Activated naive CD4-positive, alpha-beta T cell treated with anti-CD3 and anti-CD28 coated beads for 36 hours (primary cell): Measurements from ENCODE around the gene TCTN1. TPM values are rescaled to one million over a fixed set of nuclear protein-coding genes. Genes with fewer than 3 reads are reported as not detected.

Source experiments
- CTCF ChIA-PET: fragments of 350-600 bp; sonication (Branson Sonifier 250); formaldehyde crosslinking; loops from one replicate; lab custom pipeline; 2021; ENCODE audit warnings: antibody characterized with exemption; lab: Charles Lee
- DNase-seq: peaks from one replicate; pipeline ENCODE4 v3.0.0-alpha.2; 2020
- H3K27ac Mint-ChIP-seq: one replicate; pipeline ENCODE4 v1.8.0; 2021; ENCODE audit warnings: mild to moderate bottlenecking, mixed read lengths
- H3K27me3 Mint-ChIP-seq: one replicate; pipeline ENCODE4 v1.8.0; 2021; ENCODE audit warnings: low read depth, mixed read lengths
- H3K36me3 Mint-ChIP-seq: one replicate; pipeline ENCODE4 v1.8.0; 2021; ENCODE audit warnings: low read depth, mixed read lengths
- H3K4me1 Mint-ChIP-seq: one replicate; pipeline ENCODE4 v1.8.0; 2021; ENCODE audit warnings: low read depth, mixed read lengths
- H3K4me3 Mint-ChIP-seq: one replicate; pipeline ENCODE4 v1.8.0; 2021; ENCODE audit warnings: mild to moderate bottlenecking, moderate library complexity, mixed read lengths
- H3K9me3 Mint-ChIP-seq: one replicate; pipeline ENCODE4 v1.8.0; 2021; ENCODE audit warnings: mixed read lengths
- intact Hi-C: fragments of 100-400 bp; cut with micrococcal nuclease; formaldehyde crosslinking; loops from one replicate; pipeline ENCODE4 v1.15.1; 2023
- total RNA-seq, 2 experiments: library from RNA; stranded (reverse); gene quantifications; one replicate each; pipeline ENCODE4 v1.2.3, GENCODE V29; 2021

Gene TCTN1
- total RNA-seq, 2 experiments from 2014 or later: 5.2 to 5.8 TPM

GRCh38 chr12:110616471-110617115 is 2.7 kb downstream of the TCTN1 start:
- DNase-seq: no peak
- CTCF ChIA-PET: interaction anchor here (0.6 to 6.0 kb wide), 5 partner anchors 14 to 808 kb away, joined by 3 to 53 read pairs (median 4); partner anchors contain the start of gene ARPC3
- Mint-ChIP-seq H3K4me1 (peaks cover 26% of the 10 kb centered on the region), H3K36me3 (no peaks in the 10 kb centered on the region), H3K4me3 (no peak overlapping the region), H3K27ac (no peak overlapping the region), H3K9me3 (no peaks in the 10 kb centered on the region), H3K27me3 (no peaks in the 10 kb centered on the region)
- intact Hi-C loops: no loop called here

DNA sequence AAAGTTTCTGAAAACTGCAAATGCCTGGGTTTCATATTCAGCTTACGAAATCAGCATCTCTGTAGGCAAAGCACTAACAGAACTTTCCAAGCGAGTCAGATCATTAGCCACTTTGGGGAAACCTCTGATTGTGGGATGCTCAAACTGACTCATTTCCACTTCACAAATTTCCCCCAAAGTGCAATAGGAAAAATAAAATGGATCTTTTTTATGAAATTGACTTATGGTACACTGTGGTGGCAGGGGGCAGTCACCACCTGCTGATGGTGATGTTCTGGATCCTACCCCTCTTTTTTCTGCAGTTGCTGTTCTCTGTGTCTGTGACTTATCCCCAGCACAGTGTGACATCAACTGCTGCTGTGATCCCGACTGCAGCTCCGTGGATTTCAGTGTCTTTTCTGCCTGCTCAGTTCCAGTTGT is 5.6 kb downstream of the TCTN1 start:
- Mint-ChIP-seq H3K9me3 (no peaks in the 10 kb centered on the region), H3K4me3 (no peak overlapping the region), H3K36me3 (no peaks in the 10 kb centered on the region), H3K27me3 (no peaks in the 10 kb centered on the region), H3K4me1 (peaks cover 21% of the 10 kb centered on the region), H3K27ac (peak overlapping the region; percentile 79)
- peak; percentile 74 for DNase-seq
- CTCF ChIA-PET: interaction anchor here (0.6 to 2.0 kb wide), 14 partner anchors 14 to 274 kb away, joined by 3 to 6 read pairs (median 4); no protein-coding TSS in a partner anchor
- intact Hi-C loops: loop anchor here (1.0 to 2.0 kb wide), 10 partner anchors 28 to 269 kb away; partner anchors contain the start of genes HVCN1 and PPTC7

DNA sequence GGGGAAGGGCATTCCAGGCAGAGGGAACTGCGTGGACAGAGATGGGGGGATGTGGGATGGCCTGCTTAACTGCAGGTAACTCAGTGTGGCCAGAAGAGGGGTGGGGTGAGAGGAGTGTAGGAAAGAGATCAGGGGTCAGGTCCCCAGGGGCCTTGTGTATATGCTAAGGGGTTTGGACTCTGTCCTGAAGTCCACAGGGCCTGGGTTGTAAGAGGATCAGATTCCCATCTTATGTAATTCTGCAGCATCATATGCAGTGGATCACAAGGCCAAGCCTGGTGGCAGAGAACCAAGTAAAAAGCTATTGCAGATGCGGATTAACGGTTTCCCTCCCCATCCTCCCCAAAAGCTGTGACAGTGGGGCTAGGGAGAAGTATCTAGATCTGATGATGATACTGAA is 8.7 kb downstream of the TCTN1 start:
- H3K4me1 Mint-ChIP-seq: peaks cover 19% of the 10 kb centered on the region
- CTCF ChIA-PET: interaction anchor here (0.6 kb wide), 1 partner anchor 21 kb away, joined by 3 read pairs; no protein-coding TSS in a partner anchor
- no peak overlapping the region for H3K27ac Mint-ChIP-seq
- no peaks in the 10 kb centered on the region for H3K27me3 Mint-ChIP-seq
- H3K9me3 Mint-ChIP-seq: no peaks in the 10 kb centered on the region
- intact Hi-C loops: no loop called here
- no peaks in the 10 kb centered on the region for H3K36me3 Mint-ChIP-seq
- H3K4me3 Mint-ChIP-seq: no peak overlapping the region
- no peak for DNase-seq

DNA sequence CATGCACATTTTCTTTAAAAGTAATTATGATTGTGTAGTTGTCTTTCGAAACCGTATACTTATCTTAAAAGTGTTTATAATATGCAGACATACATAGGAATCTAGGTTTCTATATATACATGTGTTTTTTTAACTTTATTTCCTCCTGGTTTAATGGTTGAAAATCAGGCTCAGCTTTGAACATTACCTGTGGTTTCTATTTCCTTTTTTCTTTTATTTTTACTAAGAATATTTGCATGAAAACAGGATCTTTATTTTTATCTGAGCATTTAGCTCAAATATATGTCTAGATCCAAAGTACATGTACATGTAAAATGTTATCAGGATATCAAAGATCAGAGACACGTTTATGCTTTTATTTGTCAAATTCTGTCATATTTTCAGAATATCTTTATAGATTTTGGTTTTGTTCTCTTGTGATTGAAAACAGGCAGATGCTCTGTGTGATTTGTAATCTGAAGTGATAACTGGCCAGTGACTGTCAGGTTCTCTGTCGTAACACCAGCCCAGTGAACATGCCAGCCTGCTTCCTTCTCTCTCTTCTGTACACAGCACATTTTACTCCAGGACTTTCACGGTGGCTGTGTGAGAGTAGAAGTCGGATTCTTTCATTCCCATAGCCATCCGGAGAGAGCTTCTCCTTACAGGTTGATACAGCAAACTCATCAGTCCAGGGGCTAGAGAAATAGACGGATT is 13.7 kb downstream of the TCTN1 start:
- intact Hi-C loops: no loop called here

GRCh38 chr12:110635055-110635454 is 21.1 kb downstream of the TCTN1 start:
- DNase-seq: no peak
- Mint-ChIP-seq H3K27me3 (no peaks in the 10 kb centered on the region), H3K9me3 (no peaks in the 10 kb centered on the region), H3K4me1 (peaks cover 17% of the 10 kb centered on the region), H3K4me3 (no peak overlapping the region), H3K27ac (no peak overlapping the region), H3K36me3 (no peaks in the 10 kb centered on the region)
- CTCF ChIA-PET: interaction anchor here (1.2 kb wide), 1 partner anchor 34 kb away, joined by 5 read pairs; no protein-coding TSS in a partner anchor
- intact Hi-C loops: no loop called here

More for the DNA sequence above, 13.7 kb downstream of the TCTN1 start:
- no peak for DNase-seq
- no peak overlapping the region for H3K27ac Mint-ChIP-seq
- H3K27me3 Mint-ChIP-seq: no peaks in the 10 kb centered on the region
- CTCF ChIA-PET: interaction anchor here (0.7 to 1.1 kb wide), 5 partner anchors 7 to 266 kb away, joined by 3 to 4 read pairs (median 4); no protein-coding TSS in a partner anchor
- peaks cover 9% of the 10 kb centered on the region for H3K4me1 Mint-ChIP-seq
- no peaks in the 10 kb centered on the region for H3K9me3 Mint-ChIP-seq
- H3K36me3 Mint-ChIP-seq: peaks cover 2% of the 10 kb centered on the region
- no peak overlapping the region for H3K4me3 Mint-ChIP-seq

DNA sequence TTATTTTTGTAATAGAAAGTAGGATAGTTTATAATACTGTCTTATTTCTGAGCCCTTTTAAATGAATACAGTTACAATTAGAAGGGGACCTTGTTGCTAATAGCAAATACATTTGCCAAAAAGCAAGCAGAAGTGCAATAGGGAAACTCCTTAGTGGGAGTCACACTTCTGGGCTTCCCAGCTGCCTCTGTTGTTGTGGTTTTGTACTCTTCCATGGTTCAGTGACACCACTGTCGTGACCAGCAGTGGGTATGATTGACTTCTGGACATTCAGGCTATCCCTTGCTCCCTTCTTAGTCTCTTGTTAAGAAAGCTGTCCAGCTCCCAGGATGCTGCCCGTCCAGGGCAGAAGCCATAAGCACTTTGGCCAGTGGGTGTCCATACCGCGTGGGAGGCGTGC is 22.6 kb downstream of the TCTN1 start:
- CTCF ChIA-PET: interaction anchor here (0.6 kb wide), 1 partner anchor 831 kb away, joined by 3 read pairs; no protein-coding TSS in a partner anchor
- Mint-ChIP-seq H3K36me3 (no peaks in the 10 kb centered on the region), H3K4me1 (peaks cover 17% of the 10 kb centered on the region), H3K27ac (no peak overlapping the region), H3K9me3 (no peaks in the 10 kb centered on the region), H3K27me3 (no peaks in the 10 kb centered on the region), H3K4me3 (no peak overlapping the region)
- intact Hi-C loops: no loop called here
- no peak for DNase-seq

DNA sequence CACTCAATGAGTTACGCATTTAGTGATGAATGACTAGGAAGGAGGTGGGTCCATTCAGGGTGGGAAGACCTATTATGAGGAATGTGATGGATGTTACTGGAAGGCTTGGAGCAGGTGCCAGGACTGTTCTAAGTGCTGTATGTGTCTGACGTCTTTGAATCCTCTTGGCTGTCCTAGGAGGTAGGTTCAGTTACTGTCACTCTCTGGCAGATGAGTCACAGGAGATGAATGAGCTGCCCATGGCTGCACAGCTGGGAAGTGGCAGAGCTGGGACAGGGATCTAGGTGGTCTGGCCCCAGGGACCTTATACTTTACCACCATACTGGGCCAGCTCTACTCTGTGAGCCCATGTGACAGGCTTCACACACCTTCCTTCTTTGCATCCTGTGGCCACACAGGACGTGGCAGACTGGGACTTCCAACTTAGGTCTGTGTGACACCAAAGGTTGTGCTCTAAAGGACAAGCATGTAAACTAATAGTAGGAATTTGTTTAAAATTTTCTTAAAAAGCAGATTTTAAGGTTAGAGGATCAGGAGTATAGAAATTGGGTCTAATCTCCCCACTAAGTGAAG is 24.0 kb downstream of the TCTN1 start:
- Mint-ChIP-seq H3K27ac (no peak overlapping the region), H3K27me3 (no peaks in the 10 kb centered on the region), H3K4me3 (no peak overlapping the region), H3K9me3 (no peaks in the 10 kb centered on the region), H3K4me1 (peaks cover 17% of the 10 kb centered on the region), H3K36me3 (no peaks in the 10 kb centered on the region)
- CTCF ChIA-PET: interaction anchor here (0.6 kb wide), 1 partner anchor 40 kb away, joined by 3 read pairs; no protein-coding TSS in a partner anchor
- intact Hi-C loops: no loop called here
- no peak for DNase-seq

DNA sequence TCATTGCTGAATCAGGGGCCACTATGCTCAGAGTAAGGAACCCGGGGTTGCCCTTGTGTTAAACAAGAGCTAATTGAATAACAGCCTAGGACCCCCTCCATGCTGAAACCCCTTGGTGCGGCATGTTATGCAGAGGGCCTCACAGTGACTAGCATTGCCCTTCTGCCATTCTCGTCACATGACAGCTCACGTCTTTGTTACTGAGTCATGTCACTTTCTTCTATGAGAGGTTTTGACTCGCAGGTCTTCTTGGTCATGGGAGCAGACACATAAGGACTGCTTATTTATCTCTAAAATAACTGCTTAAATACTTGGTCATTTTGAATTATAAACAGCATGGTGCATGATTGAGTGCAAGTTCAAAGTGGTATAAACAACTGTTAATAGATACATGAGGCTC is 24.9 kb downstream of the TCTN1 start:
- Mint-ChIP-seq H3K4me1 (peaks cover 24% of the 10 kb centered on the region), H3K27me3 (no peaks in the 10 kb centered on the region), H3K4me3 (no peak overlapping the region), H3K27ac (no peak overlapping the region), H3K9me3 (no peaks in the 10 kb centered on the region), H3K36me3 (no peaks in the 10 kb centered on the region)
- no peak for DNase-seq
- intact Hi-C loops: no loop called here
- CTCF ChIA-PET: no interaction called here

DNA sequence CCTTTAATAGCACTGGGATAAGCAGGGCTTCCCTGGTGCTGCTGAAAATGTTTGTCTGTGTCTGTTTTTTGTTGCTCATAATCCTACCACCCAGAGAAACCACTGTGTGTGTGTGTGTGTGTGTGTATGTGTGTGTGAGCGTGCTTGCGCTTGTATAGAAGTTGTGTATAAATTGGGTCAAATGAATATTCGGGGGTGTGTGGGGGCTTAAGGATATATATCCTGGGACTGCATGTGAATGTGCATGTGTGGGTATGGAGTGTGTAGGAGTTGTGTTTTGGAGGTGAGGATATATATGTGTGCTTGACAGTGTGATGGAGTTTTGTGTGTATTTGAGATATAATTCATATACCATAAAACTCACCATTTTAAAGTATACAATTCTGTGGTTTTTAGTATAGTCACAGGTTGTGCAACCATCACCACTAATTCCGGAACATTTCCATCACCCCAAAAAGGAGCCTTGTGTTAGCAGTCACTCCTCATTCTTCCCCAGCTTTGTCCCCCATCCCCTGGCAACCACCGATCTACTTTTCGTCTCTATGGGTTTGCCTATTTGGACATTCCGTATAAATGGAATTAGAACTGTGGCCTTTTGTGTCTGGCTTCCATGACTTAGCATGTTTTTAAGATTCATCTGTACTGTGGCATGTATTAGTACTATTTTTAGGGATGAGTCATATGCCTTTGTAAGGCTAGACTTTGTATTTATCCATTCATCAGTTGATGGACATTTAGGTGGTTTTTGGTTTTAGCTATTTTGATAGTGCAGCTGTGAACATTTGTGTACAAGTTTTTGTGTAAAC is 25.6 kb downstream of the TCTN1 start:
- no peak overlapping the region for H3K27ac Mint-ChIP-seq
- intact Hi-C loops: no loop called here
- no peaks in the 10 kb centered on the region for H3K27me3 Mint-ChIP-seq
- H3K4me3 Mint-ChIP-seq: no peak overlapping the region
- CTCF ChIA-PET: no interaction called here
- H3K4me1 Mint-ChIP-seq: peaks cover 28% of the 10 kb centered on the region
- no peak for DNase-seq
- no peaks in the 10 kb centered on the region for H3K9me3 Mint-ChIP-seq
- no peaks in the 10 kb centered on the region for H3K36me3 Mint-ChIP-seq

GRCh38 chr12:110640275-110641025 is 26.5 kb downstream of the TCTN1 start:
- no peaks in the 10 kb centered on the region for H3K27me3 Mint-ChIP-seq
- no peaks in the 10 kb centered on the region for H3K36me3 Mint-ChIP-seq
- intact Hi-C loops: no loop called here
- DNase-seq: no peak
- no peaks in the 10 kb centered on the region for H3K9me3 Mint-ChIP-seq
- H3K4me3 Mint-ChIP-seq: no peak overlapping the region
- CTCF ChIA-PET: interaction anchor here (0.8 to 1.2 kb wide), 2 partner anchors 20 to 21 kb away, joined by 3 read pairs; no protein-coding TSS in a partner anchor
- no peak overlapping the region for H3K27ac Mint-ChIP-seq
- H3K4me1 Mint-ChIP-seq: peaks cover 24% of the 10 kb centered on the region

GRCh38 chr12:110641521-110641920 is 27.6 kb downstream of the TCTN1 start:
- Mint-ChIP-seq H3K9me3 (no peaks in the 10 kb centered on the region), H3K27me3 (no peaks in the 10 kb centered on the region), H3K27ac (no peak overlapping the region), H3K4me1 (peaks cover 21% of the 10 kb centered on the region), H3K4me3 (no peak overlapping the region), H3K36me3 (no peaks in the 10 kb centered on the region)
- intact Hi-C loops: no loop called here
- DNase-seq: no peak
- CTCF ChIA-PET: interaction anchor here (0.6 kb wide), 1 partner anchor 1774 kb away, joined by 4 read pairs; no protein-coding TSS in a partner anchor
